ENCODE measurements around the gene MSRB2.
"Not testable (repeated sequence)": the region's sequence is repeated elsewhere in the genome, so short reads cannot be mapped to it uniquely, and the experiment has no call there.

Gene MSRB2

DNA sequence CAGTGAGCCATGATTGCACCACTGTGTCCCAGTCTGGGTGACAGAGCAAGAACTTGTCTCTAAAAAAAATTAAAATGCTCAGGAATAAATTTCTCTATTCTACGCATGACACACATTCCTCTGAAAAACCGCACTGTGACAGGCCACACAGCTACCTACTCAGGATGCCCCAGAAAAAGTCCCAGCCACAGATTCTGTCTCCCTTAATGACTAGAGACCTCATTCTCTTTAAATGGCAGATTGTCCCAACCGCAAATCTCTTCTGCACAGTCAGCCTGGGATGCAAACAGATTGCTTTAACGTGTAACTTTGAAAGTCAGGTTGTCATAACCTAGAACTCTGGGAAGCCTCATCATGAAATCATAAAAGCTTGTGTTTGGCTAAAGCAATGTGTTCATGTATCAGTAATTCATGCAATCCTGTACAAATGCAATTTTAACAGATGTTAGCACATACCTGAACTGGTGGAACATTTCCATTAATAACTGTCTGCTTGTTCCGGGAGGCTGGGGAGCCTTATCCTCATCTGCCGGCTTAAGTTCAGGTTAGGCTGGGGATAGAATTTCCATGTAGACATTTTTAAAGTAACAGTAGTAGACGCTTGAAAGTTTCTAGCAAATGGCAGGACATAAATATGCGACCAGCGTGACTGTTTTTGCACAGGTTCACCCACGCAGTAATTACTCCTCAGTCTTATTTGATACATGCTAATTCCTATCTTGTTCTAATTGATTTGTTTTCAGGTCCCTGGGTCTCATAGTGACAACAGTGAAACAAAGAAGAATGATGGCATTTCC is 26.2 kb upstream of the MSRB2 start:
- Histone ChIP-seq H3K4me2 (ENCODE audit: insufficient read depth, low read length) (no peak overlapping the region), H2AFZ (ENCODE audit: low read depth, low read length) (no peak overlapping the region), H3K27ac (ENCODE audit: low read length) (no peak overlapping the region), H3K79me2 (ENCODE audit: insufficient read depth, low read length) (no peaks in the 10 kb centered on the region), H3K9ac (ENCODE audit: low read depth, low read length) (no peak overlapping the region), H3K27me3 (ENCODE audit: insufficient read depth, low read length, poor library complexity) (no peaks in the 10 kb centered on the region), H4K20me1 (ENCODE audit: insufficient read depth, low read length) (no peaks in the 10 kb centered on the region), H3K36me3 (ENCODE audit: insufficient read depth, low read length) (no peaks in the 10 kb centered on the region), H3K4me1 (ENCODE audit: insufficient read depth, low read length) (no peaks in the 10 kb centered on the region), H3K9me3 (ENCODE audit: insufficient read depth, low read length, severe bottlenecking) (no peaks in the 10 kb centered on the region), H3K4me3 (ENCODE audit: low read depth in 1 of 2, low read length in 2 of 2) (no peak overlapping the region)
- no peak for ATAC-seq (ENCODE audit: insufficient read depth, low read depth)
- TF ChIP-seq, protein P1, sequence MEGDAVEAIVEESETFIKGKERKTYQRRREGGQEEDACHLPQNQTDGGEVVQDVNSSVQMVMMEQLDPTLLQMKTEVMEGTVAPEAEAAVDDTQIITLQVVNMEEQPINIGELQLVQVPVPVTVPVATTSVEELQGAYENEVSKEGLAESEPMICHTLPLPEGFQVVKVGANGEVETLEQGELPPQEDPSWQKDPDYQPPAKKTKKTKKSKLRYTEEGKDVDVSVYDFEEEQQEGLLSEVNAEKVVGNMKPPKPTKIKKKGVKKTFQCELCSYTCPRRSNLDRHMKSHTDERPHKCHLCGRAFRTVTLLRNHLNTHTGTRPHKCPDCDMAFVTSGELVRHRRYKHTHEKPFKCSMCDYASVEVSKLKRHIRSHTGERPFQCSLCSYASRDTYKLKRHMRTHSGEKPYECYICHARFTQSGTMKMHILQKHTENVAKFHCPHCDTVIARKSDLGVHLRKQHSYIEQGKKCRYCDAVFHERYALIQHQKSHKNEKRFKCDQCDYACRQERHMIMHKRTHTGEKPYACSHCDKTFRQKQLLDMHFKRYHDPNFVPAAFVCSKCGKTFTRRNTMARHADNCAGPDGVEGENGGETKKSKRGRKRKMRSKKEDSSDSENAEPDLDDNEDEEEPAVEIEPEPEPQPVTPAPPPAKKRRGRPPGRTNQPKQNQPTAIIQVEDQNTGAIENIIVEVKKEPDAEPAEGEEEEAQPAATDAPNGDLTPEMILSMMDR (IDR thresholded peaks at IDR 0.05; ENCODE audit: borderline replicate concordance, extremely low read depth, low read length, poor library complexity, severe bottlenecking) = no peak
- no peak for TF ChIP-seq EZH2 (IDR thresholded peaks at IDR 0.05; ENCODE audit: borderline replicate concordance, low read depth, low read length, severe bottlenecking)
- no peak for DNase-seq

DNA sequence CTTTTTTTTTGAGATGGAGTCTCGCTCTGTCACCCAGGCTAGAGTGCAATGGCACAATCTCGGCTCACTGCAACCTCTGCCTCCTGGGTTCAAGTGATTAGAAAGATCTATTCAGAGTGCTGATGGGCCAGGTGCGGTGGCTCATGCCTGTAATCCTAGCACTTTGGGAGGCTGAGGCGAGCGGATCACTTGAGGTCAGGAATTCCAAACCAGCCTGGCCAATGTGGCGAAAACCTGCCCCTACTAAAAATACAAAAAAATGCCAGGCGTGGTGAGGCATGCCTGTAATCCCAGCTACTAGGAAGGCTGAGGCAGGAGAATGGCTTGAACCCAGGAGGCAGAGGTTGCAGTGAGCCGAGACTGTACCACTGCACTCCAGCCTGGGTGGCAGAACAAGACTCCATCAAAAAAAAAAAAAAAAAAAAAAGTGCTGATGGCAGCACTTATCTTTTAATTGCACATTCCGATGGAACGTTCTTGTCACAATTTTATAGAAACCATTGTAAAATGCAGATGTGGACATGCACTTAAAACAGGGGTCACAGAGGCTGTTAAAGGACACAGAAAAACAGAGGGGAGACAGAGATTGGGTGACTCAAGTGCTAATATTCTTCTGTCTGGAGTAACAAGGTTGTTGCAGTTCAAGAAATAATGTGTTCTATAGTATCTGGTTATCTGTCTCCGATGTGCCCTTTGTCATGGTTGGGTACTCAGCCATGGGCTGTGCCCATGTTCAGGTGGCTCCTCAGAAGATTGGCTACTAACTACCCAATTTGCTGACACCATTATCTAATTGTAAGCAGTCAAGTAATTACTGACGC is 25.1 kb upstream of the MSRB2 start:
- not testable (repeated sequence) for H3K27me3 ChIP-seq (ENCODE audit: insufficient read depth, low read length, poor library complexity); H3K27ac ChIP-seq (ENCODE audit: low read length); H3K36me3 ChIP-seq (ENCODE audit: insufficient read depth, low read length); ATAC-seq (ENCODE audit: insufficient read depth, low read depth); H3K9ac ChIP-seq (ENCODE audit: low read depth, low read length); H3K4me3 ChIP-seq (ENCODE audit: low read depth in 1 of 2, low read length in 2 of 2); H3K9me3 ChIP-seq (ENCODE audit: insufficient read depth, low read length, severe bottlenecking); H2AFZ ChIP-seq (ENCODE audit: low read depth, low read length); H3K4me2 ChIP-seq (ENCODE audit: insufficient read depth, low read length); H3K79me2 ChIP-seq (ENCODE audit: insufficient read depth, low read length); H4K20me1 ChIP-seq (ENCODE audit: insufficient read depth, low read length); DNase-seq; H3K4me1 ChIP-seq (ENCODE audit: insufficient read depth, low read length)

DNA sequence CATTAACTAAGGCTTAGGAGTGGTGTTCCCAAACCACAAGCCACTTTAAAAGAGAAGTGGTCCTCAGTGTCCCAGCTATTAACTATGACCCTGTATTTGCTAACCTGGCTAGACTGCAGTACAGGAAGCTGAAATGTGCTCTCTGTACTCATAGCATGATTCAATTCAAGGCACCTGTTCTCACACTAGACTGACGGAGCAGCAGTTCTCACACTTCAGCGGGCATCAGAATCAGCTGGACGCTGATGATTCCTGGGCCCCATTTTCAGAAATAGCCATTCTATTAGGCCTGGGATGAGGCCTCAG is 24.5 kb upstream of the MSRB2 start:
- TF ChIP-seq, protein P1 (IDR thresholded peaks at IDR 0.05; ENCODE audit: borderline replicate concordance, extremely low read depth, low read length, poor library complexity, severe bottlenecking) = no peak
- no peak for TF ChIP-seq EZH2 (IDR thresholded peaks at IDR 0.05; ENCODE audit: borderline replicate concordance, low read depth, low read length, severe bottlenecking)
- H4K20me1 ChIP-seq (ENCODE audit: insufficient read depth, low read length) = no peaks in the 10 kb centered on the region
- DNase-seq = no peak
- H2AFZ ChIP-seq (ENCODE audit: low read depth, low read length) = no peak overlapping the region
- H3K27ac ChIP-seq (ENCODE audit: low read length) = no peak overlapping the region
- H3K4me3 ChIP-seq (ENCODE audit: low read depth in 1 of 2, low read length in 2 of 2) = no peak overlapping the region
- H3K36me3 ChIP-seq (ENCODE audit: insufficient read depth, low read length) = no peaks in the 10 kb centered on the region
- no peaks in the 10 kb centered on the region for H3K79me2 ChIP-seq (ENCODE audit: insufficient read depth, low read length)
- H3K27me3 ChIP-seq (ENCODE audit: insufficient read depth, low read length, poor library complexity) = no peaks in the 10 kb centered on the region
- no peak overlapping the region for H3K4me2 ChIP-seq (ENCODE audit: insufficient read depth, low read length)
- no peak for ATAC-seq (ENCODE audit: insufficient read depth, low read depth)
- no peaks in the 10 kb centered on the region for H3K4me1 ChIP-seq (ENCODE audit: insufficient read depth, low read length)
- no peaks in the 10 kb centered on the region for H3K9me3 ChIP-seq (ENCODE audit: insufficient read depth, low read length, severe bottlenecking)
- no peak overlapping the region for H3K9ac ChIP-seq (ENCODE audit: low read depth, low read length)

DNA sequence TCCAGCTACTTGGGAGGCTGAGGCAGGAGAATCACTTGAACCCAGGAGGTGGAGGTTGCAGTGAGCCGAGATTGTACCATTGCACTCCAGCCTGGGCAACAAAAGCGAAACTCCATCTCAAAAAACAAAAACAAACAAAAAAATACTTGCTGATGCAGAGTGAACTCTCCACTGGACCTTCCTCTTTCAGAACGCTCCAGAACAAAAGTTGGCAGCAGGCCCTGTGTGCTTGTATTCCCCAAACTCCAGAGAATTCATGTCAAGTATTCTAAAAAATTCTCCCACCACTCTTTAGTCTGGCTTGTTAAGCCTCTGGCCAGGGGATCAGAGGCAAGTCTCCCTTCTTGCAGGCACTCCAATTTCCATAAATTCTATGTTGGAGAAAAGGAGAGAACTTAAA is 22.8 kb upstream of the MSRB2 start:
- not testable (repeated sequence) for H4K20me1 ChIP-seq (ENCODE audit: insufficient read depth, low read length); DNase-seq; H3K27ac ChIP-seq (ENCODE audit: low read length); H3K4me2 ChIP-seq (ENCODE audit: insufficient read depth, low read length); H3K36me3 ChIP-seq (ENCODE audit: insufficient read depth, low read length); H3K9ac ChIP-seq (ENCODE audit: low read depth, low read length); H3K4me1 ChIP-seq (ENCODE audit: insufficient read depth, low read length); H3K27me3 ChIP-seq (ENCODE audit: insufficient read depth, low read length, poor library complexity); H3K9me3 ChIP-seq (ENCODE audit: insufficient read depth, low read length, severe bottlenecking); H3K4me3 ChIP-seq (ENCODE audit: low read depth in 1 of 2, low read length in 2 of 2); H3K79me2 ChIP-seq (ENCODE audit: insufficient read depth, low read length); ATAC-seq (ENCODE audit: insufficient read depth, low read depth); H2AFZ ChIP-seq (ENCODE audit: low read depth, low read length)
